Right hindlimb (tissue), 1 donor: Measurements from ENCODE around the gene FOXRED2.

ENCODE experiments used
- DNase-seq: peaks from one replicate; pipeline ENCODE4 v3.0.0-alpha.2; 2018

FOXRED2 gene

GRCh38 chr22:36447632-36448031 lies 59.2 kb downstream of the FOXRED2 start:
- no peak for DNase-seq

GRCh38 chr22:36445158-36445668 lies 61.6 kb downstream of the FOXRED2 start:
- DNase-seq = no peak

GRCh38 chr22:36443198-36443770 lies 63.6 kb downstream of the FOXRED2 start:
- DNase-seq = no peak

- DNase-seq = no peak
Measured at GRCh38 chr22:36442506-36443197, 64.2 kb downstream of the FOXRED2 start.

- DNase-seq = no peak
Measured at GRCh38 chr22:36440429-36441002, 66.3 kb downstream of the FOXRED2 start.

GRCh38 chr22:36439481-36440271 lies 67.2 kb downstream of the FOXRED2 start:
- DNase-seq = peak; percentile 70
